HG02588 (cell line): ENCODE results near the gene WTAP.
A peak's percentile ranks its signal among the peaks of the same experiment; 100 is the strongest.
"Not testable (repeated sequence)": the region's sequence is repeated elsewhere in the genome, so short reads cannot be mapped to it uniquely, and the experiment has no call there.

Experiments used
- ATAC-seq: cut with Tn5 transposase; IDR thresholded peaks from one replicate; pipeline ENCODE4 v1.9.1; 2021; ENCODE audit warnings: mild to moderate bottlenecking, moderate library complexity; ENCODE audit not compliant: unreplicated experiment

Gene WTAP

DNA sequence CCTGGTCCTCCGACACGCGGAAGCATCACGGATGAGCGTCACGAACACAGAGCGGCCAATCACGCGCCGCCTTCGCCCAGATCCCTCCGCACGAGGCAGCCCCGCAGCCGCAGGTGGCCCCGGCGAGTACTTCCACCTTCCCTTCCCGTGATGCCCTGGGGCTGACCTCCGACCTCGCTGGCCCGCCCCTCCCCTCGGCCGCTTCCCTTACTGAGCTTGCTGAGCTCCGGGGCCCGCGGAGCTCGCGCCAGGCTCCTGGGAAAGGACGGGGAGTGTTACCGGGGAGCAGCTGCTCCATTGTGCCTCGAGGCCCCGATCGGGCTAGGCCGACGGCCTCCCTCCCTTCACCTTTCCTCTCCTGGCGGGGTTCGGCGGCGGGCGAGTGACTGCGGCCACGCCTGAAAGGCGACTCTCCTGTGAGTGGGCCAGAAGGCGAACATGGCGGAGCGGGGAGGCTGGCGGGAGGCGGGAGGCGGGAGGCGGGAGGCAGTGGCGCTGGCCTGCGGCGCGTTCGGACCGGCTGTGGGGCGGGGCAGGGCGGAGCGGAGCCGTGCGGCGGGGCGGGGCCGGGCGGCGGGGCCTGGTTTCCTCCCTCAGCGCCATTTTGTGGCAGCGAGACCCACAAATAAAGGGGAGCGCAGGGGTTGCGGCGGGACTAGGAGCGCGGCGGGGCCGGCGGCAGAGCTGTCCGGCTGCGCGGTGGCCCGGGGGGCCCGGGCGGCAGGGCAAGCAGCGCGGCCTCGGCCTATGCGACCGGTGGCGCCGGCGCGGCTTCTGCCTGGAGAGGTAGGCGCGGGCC is at the start of gene WTAP:
Gene WTAP, plus strand, starts transcription at position 589 of the 799 bp plus-strand sequence. CDS start 8,760 bp downstream, outside the sequence.
- ATAC-seq: peak; percentile 71

DNA sequence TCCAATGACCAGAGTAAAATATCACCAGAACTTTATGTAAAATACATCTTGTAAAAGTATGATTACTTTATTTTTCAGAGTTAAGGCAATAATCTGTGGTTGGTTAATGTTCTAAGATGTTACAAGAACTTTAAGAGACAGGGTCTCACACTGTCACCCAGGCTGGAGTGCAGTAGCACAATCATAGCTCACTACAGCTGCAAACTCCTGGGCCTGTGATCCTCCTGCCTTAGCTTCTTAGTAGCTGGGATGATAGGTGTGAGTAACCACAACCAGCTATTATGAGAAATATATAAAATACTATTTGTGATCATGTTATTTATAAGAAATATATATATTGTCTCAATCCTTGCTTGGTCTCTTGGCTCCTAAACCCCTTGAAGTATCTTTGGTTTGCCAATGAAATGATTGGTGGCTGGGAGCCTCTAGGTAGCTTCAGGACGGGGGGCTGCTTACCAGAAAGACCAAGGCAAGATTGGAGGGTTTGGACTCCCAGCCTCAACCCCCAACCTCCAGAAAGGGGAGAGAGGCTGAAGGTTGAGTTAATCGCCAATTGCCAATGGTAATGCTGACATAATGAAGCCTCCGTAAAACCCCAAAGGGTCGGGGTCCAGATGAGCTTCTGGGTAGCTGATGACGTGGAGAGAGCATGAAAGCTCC is 49.7 kb upstream of the WTAP start:
- no peak for ATAC-seq

DNA sequence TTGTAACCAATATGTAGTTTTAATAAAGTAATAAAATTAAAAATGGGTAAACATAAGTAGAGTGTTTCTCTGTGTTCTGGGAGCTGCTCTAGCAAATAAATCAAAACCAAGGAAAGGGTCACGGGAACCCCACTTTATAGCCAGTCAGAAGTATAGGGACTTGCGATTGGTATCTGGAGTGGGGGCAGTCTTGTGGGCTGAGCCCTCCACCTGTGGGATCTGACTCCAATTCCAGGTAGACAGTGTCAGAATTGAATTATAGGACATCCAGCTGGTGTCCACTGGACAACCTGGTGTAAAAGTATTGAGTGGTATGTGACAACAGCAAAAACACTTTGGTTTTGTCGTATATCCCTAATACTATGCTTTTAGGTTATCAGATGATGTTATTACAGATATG is 48.7 kb upstream of the WTAP start:
- no peak for ATAC-seq

DNA sequence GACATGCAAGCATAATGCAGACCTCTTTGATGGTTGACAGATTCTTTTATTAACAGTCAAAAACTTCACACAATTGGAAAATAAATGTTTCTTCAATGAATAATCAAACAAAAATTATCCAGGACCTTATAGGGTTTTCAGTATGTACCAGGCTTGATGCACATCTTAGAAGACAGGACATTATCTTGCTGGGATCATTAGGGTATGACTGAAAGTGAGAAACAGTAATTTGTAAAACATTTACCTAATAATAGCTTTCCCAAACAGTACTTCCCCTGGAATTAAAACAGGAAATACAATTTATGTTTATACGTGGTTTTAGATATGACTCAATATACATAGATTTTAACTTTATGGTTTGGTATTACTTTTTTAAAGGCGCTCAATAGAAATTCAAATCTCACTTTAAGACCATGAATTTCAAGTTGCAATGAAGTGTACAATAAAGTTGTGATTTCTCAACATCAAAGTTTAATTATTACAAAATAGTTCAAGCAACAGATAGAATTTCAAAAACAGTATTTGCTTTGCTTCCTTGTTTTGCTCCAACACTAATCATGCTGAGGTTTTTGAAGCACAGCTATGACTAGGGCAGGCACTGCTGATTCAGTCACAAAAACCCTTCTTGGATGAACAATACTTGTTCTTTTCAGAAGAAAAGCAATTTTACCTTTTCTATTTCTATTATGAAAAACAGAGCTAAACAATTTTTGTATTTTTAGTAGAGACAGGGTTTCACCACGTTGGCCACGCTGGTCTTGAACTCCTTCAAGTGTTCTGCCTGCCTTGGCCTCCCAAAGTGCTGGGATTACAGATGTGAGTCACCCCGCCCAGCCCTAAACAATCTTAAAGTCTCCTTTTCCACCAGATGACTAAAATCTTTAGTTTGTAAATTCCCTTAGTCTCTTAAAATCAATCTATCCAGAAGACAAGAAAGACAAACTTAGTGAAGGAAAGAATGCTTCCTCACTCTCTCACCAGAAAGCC is 47.9 kb upstream of the WTAP start:
- no peak for ATAC-seq

DNA sequence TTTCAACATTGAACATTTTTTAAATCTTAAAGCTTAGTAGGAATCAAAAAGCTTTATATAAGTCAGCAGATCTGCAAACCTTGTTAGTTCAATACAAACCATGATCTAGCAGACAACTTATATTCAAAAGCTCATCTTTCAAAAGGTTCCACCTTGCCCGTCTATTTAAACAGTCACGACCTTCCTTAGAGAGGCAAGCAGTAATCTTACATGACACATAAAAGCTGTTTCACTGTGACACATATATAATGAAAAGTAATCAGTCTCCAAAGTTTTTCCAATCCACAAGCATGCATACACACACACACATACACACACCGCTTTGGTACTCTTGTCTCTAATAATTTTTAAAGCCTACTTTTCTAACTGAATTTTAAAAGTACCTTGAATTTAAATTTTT is 47.2 kb upstream of the WTAP start:
- no peak for ATAC-seq

DNA sequence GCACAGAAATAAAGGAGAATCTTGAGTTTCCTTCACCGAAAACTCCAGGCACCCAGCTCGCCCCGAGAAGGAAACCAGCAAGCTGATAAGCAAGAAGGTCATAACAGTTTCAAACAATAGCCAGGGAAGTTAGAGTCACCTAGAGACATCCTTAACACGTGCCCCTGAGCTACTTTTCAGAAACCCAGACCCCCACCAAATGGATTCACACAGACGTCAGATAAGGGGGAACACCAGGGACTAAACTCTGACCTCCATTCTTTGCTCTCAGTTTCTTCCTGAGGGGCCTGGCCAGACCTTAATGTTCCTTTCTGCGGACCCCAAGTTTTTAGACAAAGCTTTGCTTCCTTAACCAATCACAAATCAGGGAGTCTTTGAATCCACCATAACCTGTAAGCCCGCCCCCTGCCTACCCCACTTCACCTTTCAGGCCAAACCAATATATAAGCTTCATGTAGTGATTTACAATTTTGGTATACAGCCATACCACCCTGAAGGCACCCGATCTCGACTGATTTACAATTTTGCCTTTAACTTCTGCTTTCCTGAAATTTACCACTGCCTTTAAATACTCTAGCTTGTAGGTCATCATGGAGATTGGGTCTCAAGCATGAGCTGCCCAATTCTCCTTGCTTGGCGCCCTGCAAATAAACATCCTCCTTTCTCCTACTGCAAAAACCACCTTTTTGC is 46.0 kb upstream of the WTAP start:
- no peak for ATAC-seq

DNA sequence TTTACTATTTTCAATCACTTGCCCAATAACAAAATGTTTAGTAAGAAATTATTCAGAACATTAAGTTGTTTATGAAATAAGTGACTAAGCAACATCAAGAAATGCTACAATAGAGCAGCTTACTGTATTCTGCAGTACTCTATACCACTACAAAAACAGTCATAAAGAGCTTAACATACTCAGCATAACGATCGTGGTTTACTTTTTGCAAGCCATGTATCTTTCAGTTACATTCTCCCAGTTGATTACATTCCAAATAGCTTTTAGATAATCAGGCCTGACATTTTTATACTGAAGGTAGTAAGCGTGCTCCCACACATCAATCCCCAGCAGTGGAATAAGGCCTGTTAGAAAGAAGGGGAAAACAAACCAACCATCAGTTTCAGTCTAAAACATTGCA is 45.0 kb upstream of the WTAP start:
- ATAC-seq: no peak

DNA sequence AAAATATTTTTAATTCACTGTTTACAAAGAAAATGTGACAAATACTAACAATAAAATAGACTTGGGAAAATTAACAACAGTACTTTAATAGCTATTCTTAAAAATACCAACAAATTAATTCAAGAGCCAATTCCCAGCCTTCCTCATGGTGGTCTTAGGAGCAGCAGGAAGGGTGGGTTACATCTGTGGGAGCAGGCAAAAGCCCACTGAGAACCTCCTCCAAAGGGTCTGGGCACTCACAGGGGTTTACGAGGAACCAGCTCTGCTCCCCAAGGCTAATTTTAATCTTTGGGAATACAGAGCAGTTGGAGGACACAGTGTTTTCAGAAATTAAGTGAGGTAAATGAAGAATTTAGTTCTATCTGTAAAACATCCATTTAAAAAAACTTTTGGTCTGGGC is 44.5 kb upstream of the WTAP start:
- no peak for ATAC-seq

DNA sequence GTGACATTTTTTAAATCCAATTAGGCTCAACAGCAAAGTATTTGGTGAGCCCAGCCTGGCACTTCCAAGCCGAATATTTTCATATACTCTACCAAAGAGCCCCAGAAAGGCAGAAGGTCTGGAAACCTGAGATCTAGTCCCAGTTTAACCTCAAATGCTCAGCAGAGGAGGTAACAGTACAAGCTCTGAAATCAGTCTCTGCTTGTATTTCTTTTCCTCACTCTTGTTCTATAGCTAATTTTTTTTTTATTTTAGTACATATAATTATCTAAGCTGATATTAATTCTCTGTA is 43.3 kb upstream of the WTAP start:
- ATAC-seq: no peak

DNA sequence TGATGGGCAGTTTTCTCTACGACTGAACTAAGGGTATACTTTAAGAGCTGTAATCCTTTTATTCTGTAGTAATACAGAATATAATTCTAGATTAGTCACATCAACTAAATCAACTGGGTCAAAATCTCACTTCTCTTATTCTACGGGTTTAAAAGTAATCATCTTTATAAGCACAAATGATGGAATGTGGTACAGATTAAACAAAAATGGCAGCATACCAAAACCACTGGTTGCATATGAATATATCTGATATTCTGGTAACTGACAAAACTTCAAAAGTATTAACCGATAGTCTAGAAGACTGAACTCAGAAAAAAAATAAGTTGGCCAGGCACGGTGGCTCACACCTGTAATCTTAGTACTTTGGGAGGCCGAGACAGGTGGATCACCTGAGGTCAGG is 41.3 kb upstream of the WTAP start:
- no peak for ATAC-seq

DNA sequence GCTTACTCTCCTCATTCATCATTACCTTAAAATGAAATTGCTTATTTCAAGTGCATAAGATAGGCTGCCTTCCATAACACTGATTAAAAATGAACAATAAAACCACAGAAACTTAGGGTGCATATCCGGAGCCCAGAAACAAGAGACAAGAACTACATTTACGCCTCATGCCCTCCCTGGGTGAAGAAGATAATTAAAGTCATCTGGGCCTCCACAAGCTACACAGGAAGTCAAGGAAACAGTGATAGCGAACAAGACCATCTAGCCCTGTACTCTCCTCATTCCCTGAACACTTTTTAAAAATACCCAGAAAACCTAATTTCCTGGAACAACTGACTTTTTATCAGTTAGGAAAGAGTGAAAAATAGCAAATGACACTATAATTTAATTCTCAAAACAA is 40.6 kb upstream of the WTAP start:
- no peak for ATAC-seq

DNA sequence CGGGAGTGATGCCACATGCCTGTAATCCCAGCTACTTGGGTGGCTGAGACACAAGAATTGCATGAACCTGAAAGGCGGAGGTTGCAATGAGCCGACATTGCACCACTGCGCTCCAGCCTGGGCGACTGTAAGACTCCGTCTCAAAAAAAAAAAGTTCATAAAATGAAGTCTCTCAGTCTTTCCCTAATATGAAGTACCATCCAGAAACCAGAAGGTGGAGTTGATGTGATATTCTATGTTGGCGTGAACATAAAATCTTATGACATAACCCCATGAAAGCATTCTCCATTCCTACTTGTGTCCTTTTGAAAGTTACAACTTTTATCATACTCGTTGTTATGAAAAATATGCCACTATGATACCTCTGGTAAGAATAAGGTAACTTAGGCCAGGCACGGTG is 40.0 kb upstream of the WTAP start:
- ATAC-seq: no peak

DNA sequence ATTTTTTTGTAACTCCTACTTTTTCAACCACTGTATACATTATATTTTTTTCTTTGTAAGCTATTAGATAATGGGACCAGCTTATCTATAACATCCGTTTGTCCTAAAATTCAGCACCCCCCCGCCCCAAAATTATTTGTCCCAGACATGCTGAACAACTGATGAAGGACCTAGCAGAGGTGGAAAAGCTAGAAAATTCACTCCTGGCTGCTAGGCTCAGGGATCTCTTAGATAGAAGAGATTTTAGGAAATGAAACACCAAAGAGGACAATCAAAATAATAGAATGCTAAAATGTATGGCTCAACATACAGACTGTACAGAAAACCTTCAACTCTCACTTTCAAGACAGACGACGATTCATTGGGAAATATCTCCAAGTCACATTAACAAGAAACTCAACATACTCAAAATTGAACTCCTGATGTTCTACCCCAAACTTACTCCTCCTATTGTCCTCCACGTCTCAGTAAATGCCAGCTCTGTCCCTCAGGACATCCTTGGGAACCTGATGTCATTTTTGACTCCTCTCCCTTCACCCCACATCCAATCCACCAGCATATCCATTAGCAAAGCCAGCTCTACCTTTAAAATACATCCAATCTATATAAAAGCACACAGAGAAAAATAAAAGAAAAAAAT is 38.9 kb upstream of the WTAP start:
- ATAC-seq: no peak

DNA sequence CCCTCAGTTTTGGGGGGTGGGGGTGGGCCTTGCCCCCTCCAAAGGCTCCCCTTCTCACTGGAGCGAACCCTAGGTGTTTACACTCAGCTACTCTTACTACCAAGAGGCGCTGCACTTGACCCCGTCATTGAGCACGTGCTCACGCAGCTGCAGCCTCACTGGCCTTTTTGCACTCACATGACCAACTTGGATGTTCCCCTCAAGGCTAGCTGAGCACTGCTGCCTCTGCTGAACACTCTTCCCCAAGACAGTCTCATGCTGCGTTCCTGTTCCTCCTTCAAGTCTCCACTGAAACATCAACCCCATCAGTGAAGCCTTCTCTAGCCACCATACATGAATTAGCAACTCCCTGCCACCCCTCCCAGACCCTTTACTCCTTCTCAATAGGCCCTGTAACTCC is 38.3 kb upstream of the WTAP start:
- no peak for ATAC-seq

DNA sequence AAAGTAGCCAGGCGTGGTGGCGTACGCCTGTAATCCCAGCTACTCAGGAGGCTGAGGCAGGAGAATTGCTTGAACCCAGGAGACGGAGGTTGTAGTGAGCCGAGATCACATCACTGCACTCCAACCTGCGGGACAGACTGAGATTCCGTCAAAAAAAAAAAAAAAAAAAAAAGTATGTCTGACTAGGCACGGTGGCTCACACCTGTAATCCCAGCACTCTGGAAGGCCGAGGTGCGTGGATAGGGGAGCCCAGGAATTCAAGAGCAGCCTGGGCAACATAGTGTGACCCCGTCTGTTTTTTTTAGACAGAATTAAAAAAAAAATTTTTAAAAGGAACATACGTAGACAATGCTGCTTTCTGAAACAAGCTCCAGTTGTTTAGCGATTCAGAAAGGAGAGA is 37.2 kb upstream of the WTAP start:
- ATAC-seq: not testable (repeated sequence)

DNA sequence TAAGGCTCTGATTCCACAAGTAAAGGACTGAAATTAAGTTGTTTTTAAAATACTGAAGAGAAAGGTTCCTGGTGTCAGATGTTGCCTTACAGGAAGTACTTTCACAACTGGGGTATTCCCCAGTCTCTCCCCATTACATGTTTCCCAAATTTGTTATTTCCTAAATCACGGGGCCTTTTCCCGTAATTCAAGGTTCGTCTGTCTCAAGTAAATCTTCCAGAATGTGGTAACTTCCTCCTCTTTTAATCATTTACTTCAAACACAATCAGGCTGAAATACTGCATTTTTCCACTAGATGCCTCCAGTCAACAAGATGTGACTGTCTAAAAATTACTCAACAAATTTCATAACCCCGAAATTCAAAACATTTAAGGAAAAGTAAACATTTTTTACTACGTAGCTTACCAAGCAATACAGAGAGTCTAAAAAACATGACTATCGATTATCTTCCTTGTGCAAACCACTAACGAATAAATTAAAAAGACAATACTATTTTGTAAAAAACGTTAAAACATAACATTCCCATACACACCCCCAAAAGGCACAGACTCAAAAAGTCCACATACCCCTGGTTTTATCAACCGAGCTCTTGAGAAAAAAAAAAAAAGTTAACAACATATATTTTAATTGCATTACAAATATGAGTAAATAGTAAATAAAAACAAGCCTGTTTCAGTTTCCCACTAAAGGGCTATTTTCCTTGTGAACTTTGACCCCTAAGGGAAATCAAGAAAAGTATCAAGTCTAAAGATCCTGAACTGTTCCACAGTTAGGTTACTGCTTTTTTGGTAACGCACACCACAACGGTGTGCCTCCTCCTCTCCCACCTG is 36.0 kb upstream of the WTAP start:
- no peak for ATAC-seq

DNA sequence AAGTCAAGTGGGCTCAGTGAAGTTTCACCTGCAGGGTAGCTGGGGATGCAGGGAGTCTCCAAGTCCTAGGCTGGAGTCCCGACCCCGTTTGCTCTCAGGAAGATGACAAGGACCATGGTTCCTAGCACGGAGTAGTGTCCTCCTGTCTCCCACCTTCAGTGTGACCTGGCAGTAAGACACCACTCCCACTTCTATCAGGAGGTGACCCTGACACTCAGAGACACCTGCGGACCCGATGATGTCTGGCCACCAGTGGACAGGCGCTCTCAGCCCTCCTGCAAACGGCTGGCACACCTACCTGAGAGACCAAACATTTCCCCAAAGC is 35.4 kb upstream of the WTAP start:
- ATAC-seq: no peak

DNA sequence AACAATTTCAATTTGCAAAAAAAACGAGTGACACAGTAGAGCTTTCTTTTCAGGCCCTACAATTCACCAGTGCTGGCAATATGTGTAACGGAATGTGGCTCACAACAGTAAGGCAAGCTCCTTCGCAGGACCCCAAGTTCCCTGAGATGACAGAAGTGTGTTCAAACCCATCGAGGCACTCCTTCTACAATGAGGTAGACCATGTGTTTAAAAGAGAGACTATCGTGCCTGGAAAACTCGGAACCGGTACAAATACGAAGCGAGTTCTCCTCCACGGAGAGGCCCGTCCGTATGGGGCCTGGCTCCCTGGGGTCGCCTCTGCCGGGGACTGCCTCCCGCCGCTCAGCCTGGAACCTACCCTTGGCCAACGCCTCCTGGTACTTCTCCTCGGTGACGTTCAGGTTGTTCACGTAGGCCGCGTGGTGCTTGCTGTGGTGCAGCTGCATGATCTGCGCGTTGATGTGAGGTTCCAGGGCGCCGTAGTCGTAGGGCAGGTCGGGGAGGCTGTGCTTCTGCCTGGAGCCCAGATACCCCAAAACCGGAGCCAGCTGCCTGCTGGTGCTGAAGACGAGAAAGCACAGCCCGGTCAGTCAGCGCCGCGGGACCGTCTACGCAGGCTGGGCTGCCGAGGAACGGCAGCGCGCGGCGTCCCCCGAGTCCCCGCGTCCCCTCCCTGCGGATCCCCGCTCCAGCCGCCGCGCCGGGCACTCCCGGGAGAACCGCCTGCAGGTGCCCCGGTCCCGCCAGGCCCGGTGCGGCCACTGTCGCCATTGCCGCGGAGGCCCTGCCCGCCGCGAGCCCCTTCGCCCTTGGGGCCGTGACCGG is 34.8 kb upstream of the WTAP start:
- ATAC-seq: peak; percentile 36
